Measurements from ENCODE around the gene LGALSL. TPM values are rescaled to one million over a fixed set of nuclear protein-coding genes. Genes with fewer than 3 reads are reported as not detected.

Gene LGALSL
- total RNA-seq, 1 experiment from 2014 or later = 23.8 TPM

- H3K79me2 ChIP-seq (ENCODE audit: insufficient read depth, low read length) = no peaks in the 10 kb centered on the region
- no peak overlapping the region for H2BK5ac ChIP-seq (ENCODE audit: insufficient read length, low read length)
- H3K56ac ChIP-seq (ENCODE audit: insufficient read length, low read depth, low read length) = no peak overlapping the region
- no peaks in the 10 kb centered on the region for H3K79me1 ChIP-seq (ENCODE audit: insufficient read depth, low read depth, low read length, poor library complexity, severe bottlenecking)
- no peak overlapping the region for H2BK20ac ChIP-seq (ENCODE audit: low read depth, low read length, poor library complexity, severe bottlenecking)
- H2BK12ac ChIP-seq (ENCODE audit: insufficient read length, low read depth, low read length) = no peak overlapping the region
- no peak overlapping the region for H4K91ac ChIP-seq (ENCODE audit: insufficient read length, low read depth, low read length)
- H3K23me2 ChIP-seq (ENCODE audit: insufficient read length, low read depth, low read length, poor library complexity, severe bottlenecking) = no peaks in the 10 kb centered on the region
- no peak overlapping the region for H3K27ac ChIP-seq (ENCODE audit: insufficient read length, low read depth, low read length)
- Mint-ChIP-seq H3K27ac (no peak overlapping the region), H3K4me1 (peaks cover 4 to 14% of the 10 kb centered on the region in 2 experiments), H3K36me3 (ENCODE audit: insufficient read depth in 1 of 3, low read depth in 3 of 3) (no peaks in the 10 kb centered on the region), H3K4me3 (no peak overlapping the region), H3K27me3 (ENCODE audit: low read depth) (no peaks in the 10 kb centered on the region; the same call in 1 of the 2 replicates), H3K9me3 (no peaks in the 10 kb centered on the region)
- no peak overlapping the region for H3K23ac ChIP-seq (ENCODE audit: insufficient read length, low read depth, low read length)
- no peak overlapping the region for H3K4ac ChIP-seq (ENCODE audit: low read depth, low read length)
- H2AK5ac ChIP-seq (ENCODE audit: insufficient read length, low read length) = no peak overlapping the region
- H4K5ac ChIP-seq (ENCODE audit: insufficient read length, low read depth, low read length) = no peak overlapping the region
- no peak overlapping the region for H3K9ac ChIP-seq (ENCODE audit: extremely low read depth, insufficient read length, low read length)
- no peak overlapping the region for H3T11ph ChIP-seq (ENCODE audit: low read length)
- H3K4me2 ChIP-seq (ENCODE audit: insufficient read depth, insufficient read length, low read length) = no peak overlapping the region
- TF ChIP-seq CTCF (conservative IDR thresholded peaks at IDR 0.05) = no peak
- no peak overlapping the region for H2BK15ac ChIP-seq (ENCODE audit: low read depth, low read length)
- H3K4me1 ChIP-seq (ENCODE audit: insufficient read depth, low read length) = peaks cover 2% of the 10 kb centered on the region; the same call in 1 of the 2 replicates
- WGBS (ENCODE audit: extremely low coverage, insufficient read length, low lambda C conversion rate) = no CpG with 5 or more reads among the region's 10 CpGs
- H4K8ac ChIP-seq (replicated peaks; ENCODE audit: insufficient read length, low read depth, low read length) = no peak overlapping the region
- H3K27me3 ChIP-seq (ENCODE audit: insufficient read depth, low read length) = no peaks in the 10 kb centered on the region
- no peaks in the 10 kb centered on the region for H3K9me3 ChIP-seq (ENCODE audit: control insufficient read depth, low read depth, low read length)
- H2AFZ ChIP-seq (ENCODE audit: low read length) = no peak overlapping the region
- H3K14ac ChIP-seq (ENCODE audit: insufficient read depth, low read length) = no peak overlapping the region
- no peak for DNase-seq
- no peak overlapping the region for H2BK120ac ChIP-seq (ENCODE audit: low read depth, low read length, poor library complexity, severe bottlenecking)
- no peak overlapping the region for H3K18ac ChIP-seq (ENCODE audit: insufficient read length, low read depth, low read length)
- H4K20me1 ChIP-seq (ENCODE audit: control insufficient read depth, insufficient read depth, insufficient read length) = no peaks in the 10 kb centered on the region
These were observed 25.5 kb downstream of the LGALSL start for GRCh38 chr2:64479259-64480117.

Measured in H9 (cell line).